Measurements from ENCODE around the gene APOA4.

DNA sequence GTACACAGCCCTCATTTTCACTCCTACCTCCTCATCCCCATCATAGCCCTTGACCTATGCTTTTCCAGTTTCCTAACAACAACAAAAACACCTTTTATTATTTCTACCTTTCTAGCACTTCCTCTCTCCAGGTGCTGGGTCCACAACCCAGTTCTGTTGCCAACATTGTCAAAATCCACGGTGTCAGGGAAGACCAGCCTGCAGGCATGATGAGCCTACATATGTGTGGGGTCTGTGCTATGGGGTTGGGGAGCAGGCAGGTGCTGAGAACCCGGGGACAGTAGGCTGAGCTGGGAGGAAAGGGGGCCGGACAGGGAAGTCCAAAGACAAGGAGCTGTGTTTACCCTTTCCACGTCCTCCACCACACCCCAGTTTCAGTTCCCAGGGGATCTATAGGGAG, 34.6 kb downstream of the APOA4 start:
- TF ChIP-seq, protein P1, sequence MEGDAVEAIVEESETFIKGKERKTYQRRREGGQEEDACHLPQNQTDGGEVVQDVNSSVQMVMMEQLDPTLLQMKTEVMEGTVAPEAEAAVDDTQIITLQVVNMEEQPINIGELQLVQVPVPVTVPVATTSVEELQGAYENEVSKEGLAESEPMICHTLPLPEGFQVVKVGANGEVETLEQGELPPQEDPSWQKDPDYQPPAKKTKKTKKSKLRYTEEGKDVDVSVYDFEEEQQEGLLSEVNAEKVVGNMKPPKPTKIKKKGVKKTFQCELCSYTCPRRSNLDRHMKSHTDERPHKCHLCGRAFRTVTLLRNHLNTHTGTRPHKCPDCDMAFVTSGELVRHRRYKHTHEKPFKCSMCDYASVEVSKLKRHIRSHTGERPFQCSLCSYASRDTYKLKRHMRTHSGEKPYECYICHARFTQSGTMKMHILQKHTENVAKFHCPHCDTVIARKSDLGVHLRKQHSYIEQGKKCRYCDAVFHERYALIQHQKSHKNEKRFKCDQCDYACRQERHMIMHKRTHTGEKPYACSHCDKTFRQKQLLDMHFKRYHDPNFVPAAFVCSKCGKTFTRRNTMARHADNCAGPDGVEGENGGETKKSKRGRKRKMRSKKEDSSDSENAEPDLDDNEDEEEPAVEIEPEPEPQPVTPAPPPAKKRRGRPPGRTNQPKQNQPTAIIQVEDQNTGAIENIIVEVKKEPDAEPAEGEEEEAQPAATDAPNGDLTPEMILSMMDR (IDR thresholded peaks at IDR 0.05): no peak
- TF ChIP-seq, protein P2, sequence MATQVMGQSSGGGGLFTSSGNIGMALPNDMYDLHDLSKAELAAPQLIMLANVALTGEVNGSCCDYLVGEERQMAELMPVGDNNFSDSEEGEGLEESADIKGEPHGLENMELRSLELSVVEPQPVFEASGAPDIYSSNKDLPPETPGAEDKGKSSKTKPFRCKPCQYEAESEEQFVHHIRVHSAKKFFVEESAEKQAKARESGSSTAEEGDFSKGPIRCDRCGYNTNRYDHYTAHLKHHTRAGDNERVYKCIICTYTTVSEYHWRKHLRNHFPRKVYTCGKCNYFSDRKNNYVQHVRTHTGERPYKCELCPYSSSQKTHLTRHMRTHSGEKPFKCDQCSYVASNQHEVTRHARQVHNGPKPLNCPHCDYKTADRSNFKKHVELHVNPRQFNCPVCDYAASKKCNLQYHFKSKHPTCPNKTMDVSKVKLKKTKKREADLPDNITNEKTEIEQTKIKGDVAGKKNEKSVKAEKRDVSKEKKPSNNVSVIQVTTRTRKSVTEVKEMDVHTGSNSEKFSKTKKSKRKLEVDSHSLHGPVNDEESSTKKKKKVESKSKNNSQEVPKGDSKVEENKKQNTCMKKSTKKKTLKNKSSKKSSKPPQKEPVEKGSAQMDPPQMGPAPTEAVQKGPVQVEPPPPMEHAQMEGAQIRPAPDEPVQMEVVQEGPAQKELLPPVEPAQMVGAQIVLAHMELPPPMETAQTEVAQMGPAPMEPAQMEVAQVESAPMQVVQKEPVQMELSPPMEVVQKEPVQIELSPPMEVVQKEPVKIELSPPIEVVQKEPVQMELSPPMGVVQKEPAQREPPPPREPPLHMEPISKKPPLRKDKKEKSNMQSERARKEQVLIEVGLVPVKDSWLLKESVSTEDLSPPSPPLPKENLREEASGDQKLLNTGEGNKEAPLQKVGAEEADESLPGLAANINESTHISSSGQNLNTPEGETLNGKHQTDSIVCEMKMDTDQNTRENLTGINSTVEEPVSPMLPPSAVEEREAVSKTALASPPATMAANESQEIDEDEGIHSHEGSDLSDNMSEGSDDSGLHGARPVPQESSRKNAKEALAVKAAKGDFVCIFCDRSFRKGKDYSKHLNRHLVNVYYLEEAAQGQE (IDR thresholded peaks at IDR 0.05; ENCODE audit: insufficient read depth in 1 of 2, low read depth in 2 of 2, low read length in 1 of 2): no peak
- no peak for TF ChIP-seq SIN3A (IDR thresholded peaks at IDR 0.05; ENCODE audit: borderline replicate concordance, insufficient read depth, low read depth, low read length)

Data from Panc1 (cell line).